GM21423 (cell line): Measurements from ENCODE around the gene PLD1.

Source experiments
- ATAC-seq: cut with Tn5 transposase; IDR thresholded peaks from one replicate; pipeline ENCODE4 v1.9.1; 2021; ENCODE audit warnings: mild to moderate bottlenecking, moderate library complexity; ENCODE audit not compliant: unreplicated experiment

PLD1 gene

DNA sequence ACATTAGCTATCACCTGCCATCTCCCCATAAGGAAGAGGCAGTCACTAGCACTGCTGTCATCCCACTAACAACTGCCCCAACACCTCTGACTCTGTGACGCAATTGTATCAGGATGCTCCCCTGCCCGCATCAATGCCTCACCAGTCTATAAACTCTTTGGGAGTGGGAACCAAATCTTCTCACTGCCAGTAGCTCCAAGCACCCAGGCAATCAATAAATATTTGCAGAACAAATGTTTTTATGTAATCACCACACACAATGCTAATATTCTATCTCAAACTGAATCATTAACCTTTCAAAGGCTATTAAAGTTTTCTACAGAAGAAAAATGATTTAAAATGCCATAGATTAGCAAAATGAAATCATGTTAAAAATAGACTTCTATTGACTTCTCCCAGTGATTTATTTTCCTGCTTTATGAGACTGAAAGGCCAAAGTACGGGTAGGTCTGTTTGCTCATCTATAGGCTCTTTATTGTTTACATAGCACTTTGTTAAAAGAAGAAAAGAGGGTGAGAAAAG, 131.3 kb downstream of the PLD1 start:
- ATAC-seq, result no peak

DNA sequence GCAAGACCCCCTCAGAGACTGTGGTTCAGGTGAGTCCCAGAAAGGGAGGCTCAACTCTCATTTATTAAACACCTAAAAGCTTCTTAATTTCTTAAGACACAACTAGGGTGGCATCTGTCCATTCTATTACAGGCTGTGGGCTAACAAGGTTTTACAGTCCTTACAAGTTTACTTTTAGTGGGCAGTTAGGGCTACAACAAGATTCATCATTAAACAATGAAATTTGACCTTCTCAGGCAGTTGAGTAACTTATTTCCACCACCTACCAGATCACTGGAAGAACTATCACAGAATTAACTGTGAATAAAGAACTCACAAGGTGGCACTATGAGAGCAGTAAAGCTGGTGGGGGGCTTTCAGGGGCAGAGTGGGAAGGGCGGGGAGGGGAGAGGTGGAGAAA, 132.6 kb downstream of the PLD1 start:
- no peak for ATAC-seq

DNA sequence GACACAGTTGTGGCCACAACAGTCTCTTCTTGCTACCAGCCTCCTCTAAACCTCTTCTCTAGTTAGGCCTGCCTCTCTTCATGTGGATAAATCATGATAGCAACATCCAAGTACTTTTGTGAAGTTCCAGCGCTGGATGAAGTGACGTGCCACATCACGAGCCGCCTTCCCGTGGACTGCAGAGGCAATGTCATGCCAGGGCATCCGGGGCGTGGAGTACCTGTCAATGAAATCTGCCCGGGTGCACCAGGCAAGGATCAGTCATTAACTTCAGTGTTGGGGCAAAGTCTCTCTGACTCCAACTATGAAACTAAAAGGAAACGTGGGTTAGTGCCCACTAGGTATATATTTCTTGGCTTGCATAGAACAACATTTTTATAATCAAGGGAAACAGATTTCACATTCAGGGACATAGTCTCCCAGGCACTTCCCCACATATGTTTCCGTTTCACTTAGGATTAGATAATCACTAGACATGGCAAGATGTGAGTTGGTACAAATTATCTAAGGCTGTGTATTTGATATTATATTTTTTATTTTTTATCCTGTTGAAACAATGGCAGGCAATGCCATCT, 133.6 kb downstream of the PLD1 start:
- no peak for ATAC-seq

DNA sequence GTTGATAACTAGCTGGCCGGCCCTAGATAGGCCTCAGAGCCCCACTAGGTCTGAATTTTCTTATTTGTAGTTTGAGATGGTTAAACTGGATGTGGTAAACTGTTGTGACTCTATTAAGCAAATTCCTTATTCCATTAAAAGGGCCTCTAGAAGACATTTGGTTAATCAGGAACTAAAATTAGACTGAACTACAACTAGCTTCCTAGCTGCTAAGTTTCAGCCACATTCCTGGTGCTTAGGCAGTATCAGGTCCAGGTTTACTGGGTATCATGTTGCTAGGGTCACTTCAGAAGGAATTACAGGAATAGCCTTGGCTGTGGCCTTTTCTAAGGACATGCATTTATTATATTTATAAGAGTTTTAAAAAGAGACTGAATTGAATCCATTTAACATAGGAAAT, 136.3 kb downstream of the PLD1 start:
- ATAC-seq, result no peak

DNA sequence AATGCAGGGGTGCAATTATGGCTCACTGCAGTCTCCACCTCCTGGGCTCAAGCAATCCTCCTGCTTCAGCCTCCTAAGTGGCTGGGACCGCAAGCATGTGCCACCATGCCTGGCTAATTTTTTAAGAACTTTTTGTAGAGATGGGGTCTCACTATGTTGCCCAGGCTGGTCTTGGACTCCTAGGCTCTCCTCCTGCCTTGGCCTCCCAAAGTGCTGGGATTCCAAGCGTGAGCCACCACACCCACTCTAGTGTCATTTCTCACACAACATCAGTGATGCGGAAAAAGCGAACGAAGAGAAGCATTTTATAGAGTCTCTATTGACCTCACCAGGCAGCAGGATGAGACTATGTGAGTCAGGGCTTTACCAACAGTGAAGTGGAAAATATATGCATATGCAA, 137.7 kb downstream of the PLD1 start:
- ATAC-seq, result no peak

DNA sequence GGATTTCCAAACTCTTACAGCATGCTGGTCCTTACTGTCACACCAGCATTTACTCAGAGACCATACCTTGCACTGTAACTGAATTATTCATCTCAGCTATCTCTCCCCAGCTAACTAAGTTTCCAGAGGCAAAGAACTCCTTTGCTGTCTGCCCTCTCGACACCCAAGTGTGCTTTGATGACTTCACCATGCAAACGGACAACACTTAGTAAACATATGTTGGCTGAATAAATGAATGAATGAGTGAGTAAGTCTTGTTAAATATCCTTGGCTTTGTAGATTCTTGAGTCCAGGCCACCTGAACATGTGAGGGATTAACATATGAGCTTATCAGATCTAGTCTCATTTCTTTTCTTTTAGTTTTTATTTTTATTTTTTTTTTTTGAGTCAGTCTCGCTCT, 138.2 kb downstream of the PLD1 start:
- no peak for ATAC-seq

DNA sequence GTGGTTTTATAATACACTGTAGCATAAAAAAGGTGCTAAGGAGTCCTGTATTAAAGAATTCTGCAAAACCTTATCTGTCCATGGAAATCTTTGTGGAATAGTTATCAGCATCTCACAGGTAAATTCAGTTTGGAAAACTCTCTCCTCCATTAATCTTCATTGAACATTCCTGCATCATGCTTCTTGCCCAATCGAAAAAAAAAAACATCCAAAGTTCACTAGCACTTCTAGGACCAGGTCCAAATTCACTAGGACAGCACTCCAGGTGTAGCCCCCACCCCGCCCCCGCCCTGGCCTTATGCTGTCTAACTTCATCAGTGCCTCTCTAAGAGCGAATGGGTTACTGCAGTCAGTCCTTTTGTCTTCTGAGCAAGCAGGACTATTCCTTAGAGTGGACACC, 138.6 kb downstream of the PLD1 start:
- ATAC-seq, result no peak

DNA sequence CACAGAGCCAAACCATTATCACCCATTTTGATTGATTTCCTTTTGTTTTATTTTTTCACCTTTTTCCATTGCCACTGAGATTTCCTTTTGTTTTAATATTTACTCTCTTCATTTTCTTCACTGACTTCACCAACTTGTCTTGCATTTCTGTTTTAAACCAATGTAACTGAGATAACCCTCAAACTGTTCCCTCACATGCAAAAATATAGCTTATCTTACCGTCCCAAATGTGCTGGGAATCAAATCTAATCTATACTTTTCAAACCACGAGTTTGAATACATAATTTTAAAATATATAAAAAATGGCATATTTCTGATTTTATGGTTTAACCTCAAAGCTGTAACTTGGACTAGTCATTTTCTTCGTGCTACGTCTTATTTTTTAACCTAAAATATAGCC, 143.8 kb downstream of the PLD1 start:
- no peak for ATAC-seq

DNA sequence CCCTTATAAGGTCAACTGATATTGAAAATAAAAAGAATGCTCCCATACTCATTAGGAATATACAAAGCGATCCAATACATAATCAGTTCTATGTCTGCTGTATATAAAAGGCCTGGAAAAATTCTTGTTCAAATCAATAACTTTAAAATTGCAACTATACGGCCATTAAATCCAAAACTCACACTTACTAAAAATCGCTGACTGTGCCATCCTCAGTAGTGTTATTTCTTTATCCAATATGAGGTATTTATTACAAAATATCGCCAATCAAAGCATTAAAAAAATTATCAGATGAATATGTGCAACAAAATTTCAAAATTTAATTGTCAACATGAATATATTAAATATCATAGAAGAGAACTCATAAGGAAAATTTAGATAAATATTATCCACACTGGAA, 146.5 kb downstream of the PLD1 start:
- ATAC-seq, result no peak

DNA sequence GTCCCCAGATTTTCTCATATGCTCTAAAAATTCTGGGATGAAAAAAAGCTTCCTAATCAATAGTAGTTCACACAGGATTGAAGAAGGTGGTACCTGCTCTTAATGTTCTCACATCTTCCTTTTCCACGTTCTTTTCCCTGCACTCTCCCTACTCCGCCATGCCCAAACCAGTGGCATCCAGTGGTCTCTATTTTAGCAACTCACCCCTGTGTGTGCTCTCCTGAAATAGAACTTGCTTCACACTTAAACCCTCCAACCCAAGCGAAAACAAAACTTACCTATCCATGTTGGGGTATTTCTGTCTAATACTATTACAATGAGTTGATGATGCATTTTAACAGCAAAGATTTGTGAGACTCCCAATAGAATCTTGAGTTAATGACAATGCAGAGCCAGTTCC, 148.8 kb downstream of the PLD1 start:
- ATAC-seq, result no peak

DNA sequence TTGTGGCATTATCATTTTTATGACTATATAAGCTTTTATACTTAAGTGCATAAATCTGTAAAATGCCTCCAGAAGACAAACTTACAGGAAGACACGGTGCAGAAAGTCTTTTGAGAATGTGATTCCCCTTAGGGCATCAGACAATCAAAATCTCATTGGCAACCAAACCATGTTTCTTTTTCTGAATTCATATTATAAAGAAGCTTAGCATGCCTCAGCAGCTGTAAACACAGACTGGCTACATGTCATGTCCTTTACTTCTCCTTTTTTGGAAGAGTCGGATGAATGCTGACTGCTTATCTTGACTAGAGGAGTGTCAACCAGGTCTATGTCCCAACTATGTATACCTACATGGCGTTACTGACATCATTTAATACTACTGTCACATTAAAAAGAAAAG, 150.1 kb downstream of the PLD1 start:
- no peak for ATAC-seq

DNA sequence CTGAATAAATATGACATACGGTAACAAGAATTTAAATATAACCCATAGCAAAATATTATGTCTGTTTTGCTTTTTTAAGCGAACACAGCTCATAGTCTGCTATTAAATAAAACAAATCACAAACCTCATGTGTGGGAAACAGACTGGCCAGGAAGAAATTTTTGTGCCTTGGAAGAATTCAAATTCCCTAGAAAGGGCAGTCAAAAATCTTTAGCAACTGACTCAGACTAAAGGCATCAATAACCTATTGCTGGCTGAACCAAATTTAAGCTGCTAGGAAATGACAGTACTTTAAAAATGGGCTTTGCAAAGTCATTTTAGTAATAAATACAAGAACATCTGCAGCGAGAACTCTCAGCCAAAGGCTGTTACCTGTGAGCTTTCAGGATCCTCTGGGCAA, 151.4 kb downstream of the PLD1 start:
- no peak for ATAC-seq

DNA sequence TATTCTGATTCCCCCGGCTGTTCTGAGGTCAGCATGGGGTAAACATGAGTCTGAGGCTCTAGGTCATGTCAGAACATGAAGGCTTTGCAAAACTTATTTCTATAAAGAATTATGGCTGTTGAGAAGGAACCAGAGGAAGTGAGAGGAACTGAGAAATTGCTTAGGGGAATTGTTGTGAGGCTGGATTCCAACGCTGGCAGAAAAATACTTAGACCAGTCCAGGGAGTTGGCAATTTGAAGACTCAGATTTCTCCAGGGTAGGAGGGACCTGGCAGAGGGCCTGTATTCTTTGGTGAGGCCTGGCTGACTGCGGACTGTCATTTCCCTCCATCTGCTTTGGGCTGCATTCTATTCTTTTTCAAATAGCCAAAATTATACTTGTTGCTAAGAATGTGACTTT, 155.5 kb downstream of the PLD1 start:
- ATAC-seq, result no peak

DNA sequence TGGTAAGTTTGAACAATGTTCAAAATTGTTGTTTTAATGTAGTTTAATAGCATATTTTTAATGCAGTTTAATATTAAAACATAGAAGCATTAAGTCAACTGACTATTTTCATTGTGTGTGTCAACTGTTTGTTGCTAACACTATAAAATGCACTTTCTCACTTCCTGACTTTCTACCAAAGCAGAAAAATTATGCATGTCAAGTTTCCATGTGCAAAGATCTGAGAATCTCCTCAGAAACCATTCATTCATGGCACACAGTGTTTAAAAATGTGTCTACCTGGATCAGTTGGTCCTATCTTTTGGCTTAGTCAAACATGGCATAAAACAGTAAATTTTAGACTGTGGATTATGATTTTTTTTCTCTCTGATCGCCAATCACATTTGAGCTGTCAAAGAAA, 156.0 kb downstream of the PLD1 start:
- no peak for ATAC-seq

DNA sequence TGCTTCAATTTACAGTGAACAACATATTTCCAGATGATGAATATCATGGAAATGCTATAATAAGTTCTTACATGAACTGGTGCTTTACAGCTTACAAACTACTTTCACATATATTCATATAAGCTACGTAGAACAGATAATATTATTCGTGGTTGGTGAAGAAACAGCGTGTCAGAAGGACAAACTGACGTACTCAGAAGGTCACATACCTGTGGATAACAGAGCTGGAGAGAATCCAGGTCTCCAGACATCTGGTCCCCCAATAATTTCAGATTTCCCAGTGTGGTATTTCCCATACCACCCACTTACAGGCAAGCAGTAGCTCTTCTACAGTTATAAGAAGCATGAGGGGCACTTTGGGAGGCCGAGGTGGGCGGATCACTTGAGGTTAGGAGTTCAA, 156.6 kb downstream of the PLD1 start:
- ATAC-seq, result no peak

DNA sequence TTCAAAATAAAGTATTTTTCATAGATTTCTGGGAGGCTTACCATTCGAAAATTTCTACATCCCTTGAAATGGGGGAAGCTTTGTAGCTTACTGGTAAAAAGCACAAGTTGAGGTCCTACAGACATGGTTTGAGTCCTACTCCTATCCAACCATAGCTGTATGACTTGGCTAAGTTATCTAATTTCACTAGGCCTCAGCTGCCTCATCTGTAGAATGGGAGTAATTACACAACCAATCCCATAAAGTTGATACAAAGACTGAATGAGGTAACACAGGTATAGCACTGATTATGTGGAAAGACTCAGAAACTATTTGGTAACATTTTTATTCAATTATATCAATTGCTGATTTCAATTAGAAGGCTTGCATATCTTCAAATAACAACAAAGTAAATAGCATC, 157.4 kb downstream of the PLD1 start:
- ATAC-seq, result no peak

DNA sequence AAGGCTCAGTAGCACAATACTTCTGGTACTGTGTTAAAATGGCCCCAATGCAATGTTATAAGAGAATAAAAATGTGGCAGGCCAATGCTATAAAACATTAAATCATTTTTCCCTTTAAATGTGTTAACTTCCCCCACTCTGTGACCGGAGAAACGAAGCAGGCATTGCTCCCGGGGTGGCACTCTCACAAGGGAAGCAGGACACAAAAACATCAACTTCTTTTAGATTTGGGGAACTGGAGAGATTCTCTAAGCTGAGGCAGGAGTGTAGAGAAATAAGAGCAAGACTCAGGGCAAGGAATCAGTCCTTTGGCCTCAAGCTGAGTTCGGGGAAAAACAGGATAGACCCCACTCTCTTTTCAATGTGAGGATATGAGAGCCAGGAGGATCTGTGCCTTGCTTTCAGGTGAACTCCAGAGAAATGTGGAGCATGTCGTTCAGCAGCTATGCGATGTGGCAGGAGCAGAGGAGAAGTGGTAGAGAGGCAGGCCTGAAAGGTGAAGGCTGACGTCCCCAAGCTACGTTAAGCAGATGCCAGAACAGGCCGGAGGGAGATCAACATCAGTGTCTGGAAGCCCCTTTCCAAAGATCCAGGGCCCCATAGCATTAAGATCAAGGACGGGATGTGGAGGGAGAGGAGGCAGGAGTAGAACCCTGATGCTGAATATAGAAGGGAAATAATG, 160.2 kb downstream of the PLD1 start:
- ATAC-seq, result no peak

DNA sequence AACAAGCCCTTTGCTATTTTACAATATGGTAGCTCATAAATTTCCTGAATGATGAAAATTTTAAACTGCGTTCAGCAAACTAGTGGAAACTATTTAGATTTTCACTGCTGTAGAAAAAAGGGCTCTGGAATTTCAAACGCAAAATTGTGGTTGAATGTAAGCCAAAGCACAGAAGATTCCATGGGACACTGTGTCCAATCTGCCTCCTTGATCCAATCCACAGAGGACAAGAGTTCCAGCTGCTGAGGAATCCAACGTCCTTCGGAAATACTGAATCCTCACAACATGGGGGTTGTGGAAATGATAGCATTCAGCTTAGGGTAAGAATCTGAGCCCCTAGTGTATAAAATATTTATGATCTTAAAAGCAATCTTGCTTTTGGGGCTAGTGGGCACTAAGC, 161.0 kb downstream of the PLD1 start:
- no peak for ATAC-seq

DNA sequence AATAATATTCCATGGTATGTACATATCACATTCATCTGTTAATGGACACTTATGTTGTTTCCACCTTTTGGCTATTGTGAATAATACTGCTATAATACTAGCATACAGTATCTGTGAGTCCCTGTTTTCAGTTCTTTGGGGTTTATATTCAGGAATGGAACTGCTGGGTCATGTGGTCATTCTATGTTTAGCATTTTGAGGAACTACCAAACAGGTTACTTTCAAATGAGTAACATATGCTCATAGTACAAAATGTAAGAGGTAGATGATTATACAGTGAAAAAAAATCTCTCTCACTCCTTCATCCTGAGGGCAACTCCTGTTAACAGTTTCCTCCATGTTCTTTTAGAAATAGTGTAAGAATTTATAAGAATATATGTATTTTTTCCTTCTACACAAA, 162.2 kb downstream of the PLD1 start:
- no peak for ATAC-seq

DNA sequence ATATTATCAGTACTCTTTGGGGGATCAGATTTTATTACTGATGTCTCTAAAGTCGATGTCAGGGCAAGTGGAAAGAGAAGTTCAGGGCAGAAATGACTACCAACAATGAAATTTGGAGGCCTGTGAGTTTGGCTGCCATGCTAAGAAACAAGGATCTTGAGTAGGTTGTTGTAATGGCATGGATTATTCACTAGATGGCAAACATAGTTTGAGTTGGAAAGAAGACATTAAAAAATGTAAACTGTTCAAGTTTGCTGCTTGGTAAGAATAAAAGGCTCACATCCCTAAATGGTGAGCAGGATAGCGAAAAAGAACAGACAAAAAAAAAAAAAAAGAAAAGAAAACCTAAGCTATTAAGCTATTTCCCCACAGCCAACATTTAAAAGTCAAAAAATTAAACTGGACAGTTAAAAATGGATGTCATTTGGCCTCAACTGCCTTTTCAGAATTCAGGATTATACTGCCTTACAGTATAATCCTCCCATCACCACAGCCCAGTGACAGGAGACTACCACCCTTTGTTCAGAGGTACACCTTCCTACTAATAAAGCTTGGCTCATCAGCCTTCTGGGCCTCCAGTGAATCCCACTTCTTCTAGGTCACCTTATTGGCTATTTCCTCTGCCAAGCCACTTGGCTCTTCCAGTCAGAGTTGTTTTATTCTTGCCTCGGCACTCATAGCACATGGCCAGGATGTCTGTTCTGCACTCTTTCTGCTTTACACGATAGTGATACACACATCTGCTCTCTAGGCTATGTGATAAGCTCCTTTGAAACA, 163.7 kb downstream of the PLD1 start:
- ATAC-seq, result no peak

DNA sequence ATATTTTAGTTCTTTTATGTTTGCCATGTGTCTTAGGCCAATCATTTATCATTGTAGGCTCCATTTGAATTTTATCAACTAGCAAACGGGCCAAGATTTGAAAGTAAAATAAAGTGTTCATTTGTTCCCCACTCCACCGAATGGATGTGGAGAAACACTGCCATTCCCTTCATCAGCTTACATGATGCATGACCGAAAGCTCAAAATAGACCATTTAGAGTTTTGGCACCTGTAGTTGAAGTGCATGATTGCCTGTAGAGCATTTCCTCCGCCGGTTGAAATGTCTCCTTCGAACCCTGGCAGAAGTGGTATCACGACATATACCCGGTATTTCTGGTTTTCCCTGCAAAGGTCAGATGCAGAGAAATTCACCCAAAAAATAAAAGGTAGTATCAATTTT, 165.6 kb downstream of the PLD1 start:
- ATAC-seq, result no peak

DNA sequence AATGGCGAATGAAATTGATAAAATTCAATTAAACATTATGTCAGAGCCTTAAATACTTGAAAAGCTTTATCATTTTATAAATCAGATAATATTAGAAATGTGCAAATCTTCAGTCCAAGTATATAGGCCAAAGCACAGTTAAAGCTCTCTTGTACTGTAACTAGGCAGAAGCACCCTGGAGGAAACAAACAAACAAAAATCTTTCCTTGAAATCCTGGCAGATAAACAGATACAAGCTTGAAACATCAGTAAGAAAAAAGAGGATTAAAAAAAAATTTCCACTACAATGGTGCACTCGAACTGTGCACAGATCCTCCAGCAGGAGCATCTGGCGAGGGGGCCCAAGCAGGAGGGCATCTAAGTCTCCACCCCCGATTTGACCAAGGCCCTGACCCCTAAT, 166.6 kb downstream of the PLD1 start:
- no peak for ATAC-seq
